Measurements from ENCODE around the gene FOXO3. TPM values are rescaled to one million over a fixed set of nuclear protein-coding genes. Genes with fewer than 3 reads are reported as not detected.

The FOXO3 gene
- total RNA-seq, 1 experiment from 2014 or later: 10.9 TPM

DNA sequence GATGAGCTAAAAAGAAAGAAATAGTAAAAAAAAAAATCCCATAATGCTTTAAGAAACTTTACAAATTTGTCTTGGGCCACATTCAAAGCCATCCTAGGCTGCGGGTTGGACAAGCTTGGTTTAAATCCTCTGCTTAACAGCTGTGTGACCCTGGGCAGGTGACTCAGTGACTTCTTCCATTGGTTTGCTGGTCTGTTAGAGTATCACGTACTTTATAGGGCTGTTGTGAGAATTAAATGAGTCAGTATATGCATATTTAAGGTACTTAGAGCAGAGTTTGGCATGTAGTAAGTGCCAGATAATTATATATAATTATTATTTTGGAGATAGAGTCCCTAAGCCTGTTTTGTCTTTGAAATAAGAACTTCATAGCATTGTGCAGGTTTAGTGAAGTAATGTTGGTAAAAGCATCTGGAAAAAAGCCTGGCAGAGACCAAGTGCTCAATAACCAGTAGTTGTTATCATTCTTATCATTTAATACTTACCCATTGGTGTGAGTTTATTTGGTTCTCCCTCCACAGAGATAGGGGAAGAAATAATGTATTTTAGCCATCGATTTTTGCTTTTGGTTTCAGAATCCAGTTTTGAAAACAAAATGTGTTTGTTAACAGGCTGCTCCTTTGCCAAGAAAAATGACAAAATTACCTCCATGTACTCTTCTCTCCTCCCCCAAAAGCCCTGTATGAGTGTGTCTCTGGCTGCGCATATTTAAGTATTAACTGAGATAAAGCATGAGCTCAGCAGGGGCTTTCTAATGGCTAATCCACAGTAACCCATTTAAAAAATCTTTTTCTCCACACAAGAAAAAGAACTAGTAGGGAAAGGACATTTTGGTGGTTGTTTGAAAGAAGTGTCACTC lies 67.2 kb downstream of the FOXO3 start:
- DNase-seq (ENCODE audit: low spot score): no peak

DNA sequence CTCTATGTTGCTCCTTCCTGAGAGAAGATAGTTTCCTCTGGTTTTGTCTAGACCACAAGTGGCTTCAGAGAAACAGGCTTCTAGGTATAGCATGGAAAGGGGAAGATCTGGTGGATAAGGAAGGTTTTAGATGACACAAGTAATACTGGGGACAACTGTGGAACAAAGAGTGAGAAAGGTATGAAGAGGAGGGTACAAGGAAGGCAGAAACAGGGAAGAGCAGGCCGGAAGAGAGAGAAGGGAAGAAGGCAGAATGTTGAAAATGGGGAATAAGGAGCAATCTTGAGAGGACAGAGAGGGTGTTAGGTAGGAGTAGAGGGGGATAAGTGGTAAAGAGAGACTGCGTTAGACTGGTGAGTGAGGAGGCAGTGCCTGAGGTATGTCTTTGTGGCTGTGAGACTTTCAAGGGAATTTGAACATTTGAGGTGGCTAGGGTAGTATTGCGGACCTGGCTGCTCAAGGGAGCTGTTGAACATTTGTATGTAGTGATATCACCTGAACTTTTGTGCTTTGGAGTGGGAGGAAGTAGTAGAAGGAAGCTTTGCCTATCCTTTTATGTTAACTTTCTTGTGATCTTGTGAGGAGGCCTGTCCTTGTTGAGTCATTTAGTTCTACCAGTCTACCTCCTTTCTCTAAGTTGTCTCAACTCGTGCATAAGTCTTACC lies 69.5 kb downstream of the FOXO3 start:
- no peak for DNase-seq (ENCODE audit: low spot score)

DNA sequence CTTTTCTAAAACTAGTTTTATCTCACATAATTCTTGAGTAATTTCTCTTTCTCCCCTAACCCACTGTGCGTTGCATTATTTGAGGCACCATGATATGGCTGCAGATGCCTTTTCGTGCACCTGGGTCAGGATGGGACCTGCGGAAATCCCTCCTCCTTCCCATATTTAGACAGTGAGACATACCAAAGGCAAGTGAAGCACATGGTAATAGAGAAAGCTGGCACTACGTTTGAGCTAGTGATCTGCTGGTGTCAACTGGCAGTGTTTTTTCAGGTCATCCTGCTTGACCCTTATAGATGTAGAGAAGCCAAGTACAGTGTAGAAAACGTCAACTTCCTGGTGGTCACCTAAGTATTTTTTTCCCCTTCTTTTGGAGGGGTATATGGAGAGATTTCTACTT lies 71.7 kb downstream of the FOXO3 start:
- no peak for DNase-seq (ENCODE audit: low spot score)

DNA sequence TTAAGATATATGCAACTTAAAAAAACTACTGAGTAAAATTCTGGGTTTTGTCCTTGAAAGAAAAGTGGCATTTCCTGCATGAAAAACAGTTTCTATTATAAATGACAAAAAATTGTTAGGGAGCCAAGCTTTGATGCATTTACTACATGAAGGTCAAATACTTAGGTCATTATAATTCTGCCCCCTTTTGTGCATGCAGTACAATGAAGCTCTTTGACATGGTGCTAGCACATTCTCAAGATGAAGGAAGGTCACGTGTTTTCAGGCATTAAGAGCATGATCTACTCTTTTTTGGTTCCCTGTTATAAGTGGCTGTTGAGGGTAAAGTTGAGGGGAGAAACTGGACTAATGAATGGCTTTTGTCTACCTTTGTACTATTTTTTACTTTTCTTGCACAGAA lies 72.7 kb downstream of the FOXO3 start:
- no peak for DNase-seq (ENCODE audit: low spot score)

DNA sequence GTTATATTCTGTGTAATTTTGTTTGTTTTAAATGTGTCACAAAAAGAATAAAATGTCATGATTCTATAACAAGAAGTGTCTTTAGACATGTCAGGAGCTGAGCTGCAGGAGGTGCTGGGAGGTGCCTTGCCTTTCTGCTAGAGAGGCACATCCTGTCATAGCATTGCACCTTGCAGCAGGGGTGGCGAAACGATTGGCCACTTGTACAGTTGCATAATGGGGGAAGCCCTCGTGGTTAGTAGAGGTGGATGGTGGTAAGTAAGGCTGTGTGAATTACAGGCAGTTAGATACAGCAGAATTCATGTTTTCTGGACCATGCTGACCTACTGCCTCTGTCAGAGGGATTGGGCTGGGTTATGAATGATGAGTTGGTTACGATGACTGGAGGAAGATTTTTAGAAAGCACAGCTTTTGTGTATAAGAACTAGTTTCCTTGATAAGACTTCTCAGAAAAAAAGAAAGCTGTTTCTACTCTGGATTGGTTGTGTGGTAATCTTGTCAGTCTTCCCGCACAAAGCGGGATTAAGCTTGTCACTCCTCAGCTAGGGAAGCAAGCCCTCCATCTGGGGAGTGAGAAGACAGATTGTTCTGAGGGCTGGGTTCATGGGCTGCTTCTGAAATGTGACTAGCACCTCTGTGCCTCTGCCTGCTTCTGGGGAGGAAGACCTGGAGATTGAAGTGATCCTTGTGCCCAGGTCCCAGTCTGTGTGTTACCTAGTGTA lies 74.9 kb downstream of the FOXO3 start:
- DNase-seq (ENCODE audit: low spot score): no peak

DNA sequence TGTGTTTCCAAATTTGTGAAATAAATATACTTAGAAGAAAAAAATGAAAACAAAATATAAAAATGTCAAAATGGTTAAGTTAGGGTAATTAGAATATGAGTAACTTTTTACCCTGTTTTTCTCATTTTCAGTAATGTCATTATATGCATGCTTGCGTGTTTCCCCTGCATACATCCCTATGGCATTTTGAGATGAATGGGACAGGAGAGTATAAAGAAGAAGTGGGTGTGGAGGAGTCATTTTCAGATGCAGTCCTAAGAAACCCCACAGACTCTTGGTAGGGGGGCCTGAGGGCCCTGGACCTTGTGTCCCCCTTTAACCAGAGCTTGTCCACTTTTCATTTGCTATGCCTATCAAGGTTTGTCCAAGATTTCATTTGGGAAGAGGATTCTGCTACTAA lies 77.2 kb downstream of the FOXO3 start:
- no peak for DNase-seq (ENCODE audit: low spot score)

DNA sequence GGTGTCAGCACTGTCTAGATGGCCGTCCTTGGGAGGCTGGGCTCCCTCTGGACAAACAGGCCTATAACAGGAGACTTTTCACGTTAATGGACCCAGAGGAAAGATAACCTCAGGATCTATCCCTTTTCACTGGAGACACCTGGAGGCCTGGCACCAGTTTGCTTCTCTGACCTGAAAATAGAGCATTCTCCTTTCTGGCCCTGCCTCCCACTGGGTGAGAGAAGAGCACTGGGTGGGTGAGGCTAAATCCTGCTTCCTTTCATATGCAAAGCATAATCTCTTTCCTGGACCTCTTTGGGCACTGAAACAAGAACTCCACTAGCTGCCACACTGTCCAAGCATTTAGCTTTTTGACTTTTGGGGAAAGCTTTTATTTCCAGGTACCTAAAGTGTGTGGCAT lies 78.3 kb downstream of the FOXO3 start:
- no peak for DNase-seq (ENCODE audit: low spot score)

DNA sequence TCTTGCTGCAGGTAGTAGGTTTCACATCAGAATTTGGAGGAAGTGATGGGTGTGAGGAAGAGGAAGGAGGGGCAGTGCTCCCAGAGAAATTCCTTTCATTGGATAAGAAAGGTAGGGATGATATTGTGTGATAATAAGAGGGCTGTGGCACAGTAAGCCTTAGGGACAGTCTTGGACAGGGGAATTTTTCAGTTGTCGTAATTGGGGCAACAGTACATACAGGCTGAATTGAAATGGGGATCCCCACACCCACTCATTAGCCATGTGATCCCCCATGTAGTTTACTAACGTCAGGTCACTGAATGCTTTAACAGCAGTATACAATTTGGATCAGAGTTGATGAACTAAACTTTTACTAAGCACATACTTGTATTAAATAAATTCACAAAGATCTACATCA lies 79.4 kb downstream of the FOXO3 start:
- no peak for DNase-seq (ENCODE audit: low spot score)

DNA sequence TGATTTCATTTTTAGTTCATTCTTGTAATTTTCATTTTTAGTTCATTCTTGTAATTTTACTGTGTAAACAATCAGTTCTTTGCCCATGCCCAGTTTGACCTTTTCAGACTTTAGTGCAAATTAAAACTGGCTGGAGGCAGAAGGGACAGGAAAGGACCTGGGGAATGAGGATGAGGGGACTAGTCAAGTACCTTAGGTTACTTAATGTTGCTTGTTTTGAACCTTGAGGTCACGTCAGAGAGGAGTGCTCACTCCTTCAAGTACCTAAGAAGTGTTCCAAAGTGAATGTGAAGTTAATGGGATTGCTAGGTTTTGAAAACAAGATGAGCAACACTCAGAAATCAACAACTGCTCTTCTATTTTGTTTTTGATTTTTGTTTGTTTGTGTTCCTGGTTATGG lies 82.5 kb downstream of the FOXO3 start:
- DNase-seq (ENCODE audit: low spot score): no peak

DNA sequence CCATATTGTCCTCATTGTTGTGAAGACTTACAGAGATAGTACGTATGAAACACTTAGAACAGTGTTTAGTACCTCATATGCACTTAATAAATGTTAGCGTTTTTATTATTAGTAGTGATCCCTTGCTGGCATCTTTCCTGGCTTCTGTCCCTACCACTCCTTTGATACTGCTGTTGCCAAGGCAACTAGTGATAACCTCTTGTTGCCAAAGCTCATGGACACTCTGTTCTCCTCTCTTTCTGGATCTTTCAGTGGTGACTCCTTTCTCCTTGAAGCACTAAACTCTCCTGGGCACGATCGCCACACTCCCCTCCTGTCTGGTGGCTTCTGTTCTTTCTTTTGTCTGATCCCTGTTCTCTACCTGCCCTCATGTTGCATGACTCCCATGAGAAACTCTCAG lies 83.5 kb downstream of the FOXO3 start:
- no peak for DNase-seq (ENCODE audit: low spot score)

DNA sequence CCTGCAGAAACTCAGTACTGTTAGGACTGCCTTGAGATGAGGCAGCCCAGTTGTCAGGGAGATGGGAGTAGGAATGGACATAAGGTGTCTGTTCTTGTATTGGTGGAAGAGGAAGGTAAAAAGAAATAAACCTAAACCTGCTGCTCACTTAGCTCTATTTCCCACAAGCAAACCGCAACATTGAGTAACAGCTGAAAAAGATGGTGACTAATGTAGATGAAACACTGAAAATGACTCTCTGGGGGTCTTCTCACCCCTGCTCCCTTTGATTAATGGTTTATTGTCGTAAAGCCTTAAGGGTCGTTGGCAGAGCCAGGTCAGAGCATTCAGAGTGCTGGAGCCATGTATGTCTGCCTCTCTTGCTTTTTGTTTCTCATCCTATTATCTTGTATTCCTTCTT lies 87.5 kb downstream of the FOXO3 start:
- DNase-seq (ENCODE audit: low spot score): no peak

DNA sequence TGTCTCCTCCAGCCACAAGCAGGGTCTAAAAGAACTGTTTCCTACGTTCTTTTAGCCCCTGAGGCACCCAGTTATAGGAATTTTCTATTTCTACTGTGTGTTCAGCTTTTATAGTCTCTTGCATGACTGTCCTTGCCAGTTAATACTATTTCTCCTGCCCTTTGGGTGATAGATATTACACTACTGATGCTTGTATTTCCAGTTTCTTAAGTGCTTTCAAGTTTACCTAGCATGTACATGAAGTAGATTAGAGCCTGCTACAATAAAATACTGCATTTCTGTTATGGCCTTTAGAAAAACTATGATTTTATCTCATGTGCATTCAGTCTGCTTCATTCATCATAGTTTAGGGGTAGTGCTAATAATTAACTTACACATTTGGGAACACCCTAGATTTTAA lies 89.6 kb downstream of the FOXO3 start:
- DNase-seq (ENCODE audit: low spot score): no peak

DNA sequence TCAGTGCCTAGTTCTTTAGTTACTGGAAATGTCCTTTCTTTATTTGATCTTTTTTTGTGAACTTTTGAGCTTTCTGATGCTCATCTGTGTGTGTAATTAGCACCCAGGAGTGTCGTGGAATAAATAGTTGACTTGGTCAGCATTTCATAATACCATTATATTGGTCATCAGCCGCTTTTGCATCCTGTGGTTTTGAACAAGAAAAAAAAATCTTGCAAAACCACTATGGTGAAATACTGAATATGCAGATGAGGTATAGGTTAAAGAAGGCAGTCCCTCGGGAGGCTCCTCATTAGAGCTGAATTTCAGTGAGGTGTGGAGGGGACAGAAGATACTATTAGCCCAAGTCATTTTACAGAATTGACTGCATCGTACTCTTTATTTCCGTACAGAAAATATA lies 90.1 kb downstream of the FOXO3 start:
- DNase-seq (ENCODE audit: low spot score): no peak

DNA sequence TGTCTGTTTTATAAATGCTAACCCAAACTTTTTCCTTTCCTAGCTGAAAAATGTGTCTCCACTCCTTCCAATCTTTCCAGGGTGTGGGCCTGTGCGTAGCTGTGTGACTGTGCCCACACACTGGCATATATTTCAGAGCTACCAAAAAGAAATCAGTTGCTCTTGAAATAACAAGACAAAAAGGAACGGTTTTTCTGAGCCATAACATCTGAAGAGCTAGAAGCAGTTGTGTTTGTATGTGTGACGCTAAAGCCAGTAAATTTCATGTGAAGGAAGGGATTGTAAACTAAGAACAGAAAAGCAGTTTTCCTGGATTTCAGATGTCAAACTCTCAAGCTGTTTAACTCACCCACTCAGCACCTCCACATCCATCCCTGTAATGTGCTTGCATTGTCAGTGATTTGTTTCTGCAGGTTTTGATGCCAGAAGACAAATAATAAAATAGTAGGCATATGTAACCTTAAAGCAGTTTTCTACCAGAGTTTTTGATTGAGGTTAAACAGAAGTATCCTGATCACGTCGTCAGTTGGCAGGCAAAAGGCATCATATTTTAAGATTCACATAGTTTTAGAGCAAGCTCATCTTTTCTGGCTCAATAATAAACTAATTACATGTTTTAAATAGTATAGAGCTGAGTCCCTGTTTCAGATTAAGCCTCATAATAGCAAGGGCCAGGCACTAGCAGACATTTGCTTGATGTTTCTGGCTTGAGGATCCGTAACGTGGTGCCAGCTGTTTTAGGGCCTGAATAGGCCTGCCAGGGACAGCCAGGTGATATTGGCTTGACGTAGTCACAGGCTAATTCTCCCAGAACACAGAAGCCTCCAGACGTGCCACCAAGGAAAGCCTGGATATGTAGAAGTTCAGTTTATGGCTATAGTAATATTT lies 90.9 kb downstream of the FOXO3 start:
- peak; percentile 10 for DNase-seq (ENCODE audit: low spot score)

DNA sequence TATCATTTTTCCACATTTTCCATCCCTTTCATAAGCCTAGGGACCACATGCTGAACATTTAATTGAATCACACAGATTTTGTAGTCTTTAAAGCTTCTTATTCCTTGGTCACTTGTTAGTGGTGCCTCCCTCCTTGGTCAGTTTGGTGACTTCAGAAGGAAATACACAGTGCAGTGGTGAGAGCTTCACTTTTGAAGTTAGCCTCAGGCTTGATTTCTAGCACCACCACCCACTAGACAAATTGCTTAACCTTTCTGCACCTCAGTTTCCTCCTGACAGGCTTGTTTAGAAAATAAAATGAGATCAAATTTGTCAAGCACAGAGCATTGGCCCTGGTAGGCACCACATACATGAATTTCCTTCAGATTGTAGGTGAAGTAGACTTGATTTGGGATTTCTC lies 91.7 kb downstream of the FOXO3 start:
- no peak for DNase-seq (ENCODE audit: low spot score)

DNA sequence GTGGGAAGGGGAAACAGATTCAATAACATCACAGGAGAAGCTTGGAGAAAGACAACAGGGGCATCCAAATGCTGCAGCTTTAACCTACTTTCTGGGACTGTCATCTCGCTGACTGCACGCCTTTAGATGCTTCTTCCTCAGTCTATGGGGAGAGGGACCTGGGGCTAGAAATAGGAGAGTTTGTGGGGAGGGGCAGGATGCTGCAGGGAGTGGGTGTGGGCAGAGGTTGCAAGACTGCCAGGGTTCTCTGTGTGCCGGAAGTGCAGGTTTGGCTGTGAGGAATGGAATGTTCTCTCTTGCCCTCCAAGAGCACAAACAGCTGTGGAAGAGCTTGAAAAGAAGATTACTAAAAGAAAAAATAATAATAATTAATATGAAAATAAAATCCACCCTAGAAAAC lies 93.2 kb downstream of the FOXO3 start:
- no peak for DNase-seq (ENCODE audit: low spot score)

DNA sequence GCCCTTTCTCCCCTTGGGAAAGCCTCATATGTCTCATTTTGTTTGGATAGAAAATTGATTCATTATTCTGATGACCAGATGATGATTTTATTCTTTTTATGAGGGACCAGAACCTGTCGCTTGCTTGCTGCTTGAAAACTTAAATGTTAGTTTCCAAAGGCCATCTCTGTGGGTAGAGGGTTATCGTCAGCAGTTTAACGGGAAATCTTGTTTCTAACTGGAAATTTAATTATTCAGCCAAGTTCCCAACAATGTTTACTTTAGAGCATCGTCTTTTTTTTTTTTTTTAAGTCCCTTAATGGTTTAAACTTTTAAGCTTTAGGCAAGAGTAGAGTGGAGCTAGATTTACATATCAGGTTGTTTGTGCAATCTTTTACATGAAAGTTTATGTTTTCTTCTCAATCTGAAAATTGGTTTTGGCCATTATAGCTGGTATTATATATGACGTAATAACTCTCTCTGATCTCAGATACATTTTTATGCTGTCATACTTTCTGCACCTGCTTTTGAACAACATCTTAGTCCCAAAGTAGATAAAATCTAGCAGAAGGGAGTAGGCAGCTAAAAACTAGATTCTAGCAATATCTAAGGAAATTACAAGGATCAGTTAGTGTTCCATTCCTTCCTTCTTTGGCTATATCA lies 93.9 kb downstream of the FOXO3 start:
- DNase-seq (ENCODE audit: low spot score): no peak

DNA sequence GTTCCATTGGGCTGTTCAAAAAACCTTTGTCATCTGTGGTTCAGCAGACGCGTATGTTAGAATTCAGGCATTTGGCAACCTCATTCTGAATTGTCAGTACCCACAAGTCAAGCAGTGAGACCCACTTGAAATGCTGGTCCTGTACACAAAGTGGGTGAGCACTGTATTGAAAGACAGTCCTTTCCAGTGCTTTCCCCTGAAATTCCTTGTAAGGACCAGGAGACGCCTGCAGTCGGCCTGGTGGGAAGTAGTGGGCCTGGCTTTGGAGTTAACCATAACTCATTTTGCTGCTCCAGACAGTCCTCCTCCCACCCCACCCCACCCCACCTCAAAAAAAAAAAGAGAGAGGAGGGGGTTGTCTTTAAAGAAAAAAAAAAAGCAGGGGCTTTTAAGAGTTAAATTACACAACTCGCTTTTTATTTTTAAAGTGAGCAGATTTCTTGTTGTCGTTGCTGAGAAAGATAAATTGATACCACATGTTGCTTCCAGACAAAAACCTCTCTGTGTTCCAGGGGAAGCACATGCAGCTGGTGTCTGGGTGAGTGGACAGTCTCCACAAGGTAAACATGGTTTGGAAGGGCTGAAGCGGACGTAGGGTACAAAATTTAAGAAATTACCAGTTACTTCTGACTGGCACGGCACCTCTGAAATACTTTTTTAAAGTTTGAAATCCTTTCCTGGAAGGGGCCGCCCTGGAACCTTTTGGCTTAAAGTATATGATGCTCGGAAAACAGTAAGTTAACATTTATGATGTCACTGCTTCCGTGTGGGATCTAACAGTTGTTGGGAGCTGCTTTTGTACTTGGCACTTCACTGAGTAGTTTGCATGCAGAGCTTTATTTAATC lies 95.3 kb downstream of the FOXO3 start:
- DNase-seq (ENCODE audit: low spot score): peak; percentile 9

DNA sequence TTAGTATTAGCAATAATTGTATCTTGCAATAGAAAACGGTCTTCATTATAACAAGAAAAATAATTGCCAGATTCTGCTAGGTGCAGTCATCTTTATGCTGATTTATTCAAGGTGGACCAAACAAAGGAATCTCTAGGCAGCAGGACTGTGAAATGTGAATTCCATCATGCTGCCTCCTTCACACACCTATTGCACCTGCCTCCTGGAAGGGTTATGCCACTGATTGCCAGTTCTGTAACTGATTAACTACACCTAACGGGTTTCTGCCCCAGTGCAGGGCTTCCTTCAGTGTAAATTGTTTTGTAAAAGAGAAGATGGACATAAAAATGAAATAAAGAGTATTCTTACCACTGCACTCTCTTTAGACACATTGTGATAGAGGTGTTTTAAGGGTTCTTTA lies 96.1 kb downstream of the FOXO3 start:
- DNase-seq (ENCODE audit: low spot score): no peak

DNA sequence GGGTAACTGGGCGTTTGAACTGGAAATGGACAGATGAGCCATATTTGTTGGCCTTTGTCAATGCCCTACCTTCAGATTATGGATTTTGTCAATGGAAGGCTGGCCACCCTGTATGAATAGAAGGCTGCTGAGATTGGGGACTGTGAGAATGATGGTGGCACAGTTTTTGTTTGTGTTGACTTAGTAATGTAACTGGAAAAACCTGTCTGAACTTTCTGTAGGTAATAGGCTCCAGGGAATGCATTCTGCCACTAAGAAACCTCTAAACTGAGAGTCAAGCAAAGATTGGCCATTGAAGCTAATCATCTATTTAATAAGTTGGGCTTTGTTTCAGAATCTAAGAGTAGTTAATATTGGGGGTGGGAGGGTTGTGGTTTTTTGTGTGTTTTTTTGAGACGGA lies 97.5 kb downstream of the FOXO3 start:
- no peak for DNase-seq (ENCODE audit: low spot score)
